Purkinje cell (primary cell): Measurements from ENCODE around the gene PIGW. TPM values are rescaled to one million over a fixed set of nuclear protein-coding genes. Genes with fewer than 3 reads are reported as not detected.

Source experiments
- polyA plus RNA-seq: library from polyadenylated mRNA; unstranded; fragments of >200 nt; fragmentation: Nextera tagmentation; gene quantifications from 2 replicates; pipeline ENCODE4 v1.2.1, GENCODE V29; 2014

The PIGW gene, protein sequence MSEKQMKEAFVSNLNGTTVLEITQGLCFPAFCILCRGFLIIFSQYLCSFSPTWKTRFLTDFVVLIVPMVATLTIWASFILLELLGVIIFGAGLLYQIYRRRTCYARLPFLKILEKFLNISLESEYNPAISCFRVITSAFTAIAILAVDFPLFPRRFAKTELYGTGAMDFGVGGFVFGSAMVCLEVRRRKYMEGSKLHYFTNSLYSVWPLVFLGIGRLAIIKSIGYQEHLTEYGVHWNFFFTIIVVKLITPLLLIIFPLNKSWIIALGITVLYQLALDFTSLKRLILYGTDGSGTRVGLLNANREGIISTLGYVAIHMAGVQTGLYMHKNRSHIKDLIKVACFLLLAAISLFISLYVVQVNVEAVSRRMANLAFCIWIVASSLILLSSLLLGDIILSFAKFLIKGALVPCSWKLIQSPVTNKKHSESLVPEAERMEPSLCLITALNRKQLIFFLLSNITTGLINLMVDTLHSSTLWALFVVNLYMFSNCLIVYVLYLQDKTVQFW
- polyA plus RNA-seq = 2.1 and 3.3 TPM in 2 replicates

DNA sequence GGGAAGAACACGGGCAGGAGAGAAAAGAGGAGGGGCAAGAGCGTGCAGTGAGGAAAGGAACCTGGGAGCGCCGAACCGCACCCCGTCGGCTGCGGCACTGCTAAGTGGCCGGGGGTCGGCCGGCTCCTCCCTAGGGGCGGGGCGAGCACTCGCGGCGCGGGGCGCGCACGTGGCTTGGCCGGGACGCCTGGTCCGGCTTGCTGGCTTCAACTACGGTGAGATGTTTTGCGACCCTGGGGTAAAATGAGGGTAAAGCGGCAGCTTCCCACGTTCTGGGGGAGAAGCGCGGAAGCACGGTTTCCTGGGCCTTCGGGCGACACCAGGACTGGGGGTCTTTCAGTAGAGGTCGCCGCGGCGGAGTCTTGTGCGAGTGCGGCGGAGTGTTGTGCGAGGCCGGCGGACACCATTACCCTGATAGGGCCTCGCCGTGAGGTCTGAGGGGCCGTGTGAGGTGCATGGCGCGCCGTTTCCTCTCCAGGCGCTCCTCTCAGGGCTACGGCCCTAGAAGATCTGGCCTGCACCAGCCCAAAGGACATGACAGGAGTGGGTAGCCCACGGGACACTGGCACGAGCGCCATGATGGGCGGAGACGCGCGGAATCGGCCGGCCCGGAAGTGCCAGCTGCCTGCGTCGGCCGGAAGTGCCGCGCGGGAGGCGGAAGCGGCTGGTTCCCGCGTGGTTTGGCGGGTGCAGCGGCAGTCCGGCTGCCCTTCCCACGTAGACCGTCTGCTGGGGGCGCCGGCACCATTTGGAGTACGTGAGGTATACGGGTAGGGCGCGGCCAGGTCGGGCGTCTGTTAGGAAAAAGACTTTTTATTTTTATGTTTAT, at the start of gene PIGW, which contains the start of gene MYO19:
Gene PIGW, plus strand, starts transcription at position 148 of the 829 bp plus-strand sequence. CDS start 2,115 bp downstream, outside the sequence.
Gene MYO19, minus strand, starts transcription at position 29 of the 829 bp plus-strand sequence. CDS start 2,330 bp downstream, outside the sequence.

DNA sequence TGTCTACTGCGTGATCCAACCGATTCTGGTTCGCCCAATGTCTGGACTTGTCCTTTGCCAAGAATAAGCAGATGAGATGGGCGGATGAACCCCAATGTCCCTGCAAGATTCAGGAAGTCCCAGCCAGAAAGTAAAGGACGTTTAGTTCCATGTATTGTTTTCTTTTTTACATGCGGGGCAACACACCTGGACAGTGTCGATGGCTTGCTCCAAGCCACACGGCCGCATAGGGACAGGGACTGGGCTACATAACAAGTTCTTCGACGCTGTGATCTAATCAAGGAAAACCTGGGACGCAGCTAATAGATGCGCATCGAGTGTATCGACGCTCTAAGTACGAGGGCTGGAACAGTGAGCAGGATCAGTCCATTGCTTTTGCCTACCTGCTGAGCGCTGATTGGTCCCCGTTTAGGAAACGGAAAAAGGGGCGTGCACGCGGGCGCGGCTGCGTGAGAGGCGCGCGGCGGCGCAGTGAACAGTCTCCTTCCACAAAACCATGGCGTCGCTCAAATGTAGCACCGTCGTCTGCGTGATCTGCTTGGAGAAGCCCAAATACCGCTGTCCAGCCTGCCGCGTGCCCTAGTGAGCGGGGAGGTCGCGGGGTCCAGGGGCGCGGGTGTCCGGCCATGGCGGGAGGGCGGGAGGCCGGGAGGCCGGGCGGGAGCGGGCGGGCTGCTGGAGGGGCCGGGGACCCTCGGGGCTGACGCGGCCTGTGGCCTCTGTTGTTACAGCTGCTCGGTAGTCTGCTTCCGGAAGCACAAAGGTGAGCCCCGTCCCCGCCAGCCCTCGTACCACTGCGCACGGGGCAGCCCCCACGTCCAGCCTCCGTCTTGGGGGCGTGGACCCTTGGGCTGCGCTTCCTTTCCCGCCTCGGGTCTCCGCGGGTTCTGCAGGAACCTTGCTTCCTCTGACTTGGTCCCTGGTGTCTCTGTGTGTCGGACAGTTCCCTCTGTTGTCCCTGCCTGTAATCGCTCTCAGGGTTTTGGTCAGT, 48.3 kb upstream of the PIGW start, which contains the start of gene ZNHIT3:
Gene ZNHIT3, plus strand, starts transcription at position 478 of the 991 bp plus-strand sequence. Its CDS starts 19 bp downstream, at position 497.

DNA sequence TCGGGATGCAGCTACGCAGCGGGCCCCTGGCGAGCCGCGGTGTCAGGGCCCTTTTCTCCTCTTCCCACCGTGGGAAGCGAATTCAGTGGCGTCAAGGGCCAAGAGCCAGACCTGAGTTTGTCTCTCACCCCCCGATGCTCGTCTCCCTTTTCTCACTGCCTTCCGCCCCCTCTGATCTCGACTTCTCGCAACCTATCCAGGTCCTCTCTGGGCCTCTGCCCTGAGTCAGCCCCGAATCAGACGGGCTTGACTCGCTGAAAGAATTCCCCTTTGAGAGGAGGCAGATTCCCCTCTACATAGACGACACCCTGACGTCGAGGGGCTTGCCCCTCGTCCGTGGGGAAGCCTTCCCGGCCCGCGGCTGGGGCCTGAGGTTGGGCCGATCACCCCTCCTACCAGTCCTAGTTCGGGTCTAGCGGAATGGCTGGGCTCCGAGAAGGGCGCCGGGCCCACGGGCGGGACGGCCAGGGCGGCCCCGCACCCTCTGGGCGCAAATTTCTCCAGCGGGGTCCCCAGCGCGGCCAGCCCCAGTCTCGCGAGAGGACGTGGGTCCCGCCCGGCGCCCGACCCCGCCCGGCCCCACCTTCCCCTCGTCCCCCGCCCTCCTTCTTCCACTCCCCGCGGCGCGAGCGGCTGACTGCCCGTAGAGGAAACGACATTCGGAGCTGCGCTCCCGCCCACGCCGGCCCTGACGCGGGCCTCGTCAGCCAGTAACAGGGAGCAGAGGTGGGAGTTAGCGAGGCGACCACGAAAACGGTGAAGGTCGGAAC, 9.7 kb downstream of the PIGW start, which contains the start of gene GGNBP2:
Gene GGNBP2, plus strand, starts transcription at position 613 of the 770 bp plus-strand sequence. CDS start 806 bp downstream, outside the sequence.

Other genes with a start within 250 kb of the PIGW start
- gene TBC1D3G, start 211.1 kb upstream of the PIGW start, polyA plus RNA-seq = 0.18 TPM in 1 of 2 replicates, not detected in the other
- gene TBC1D3H, start 146.6 kb upstream of the PIGW start, polyA plus RNA-seq = 0.18 TPM in 1 of 2 replicates, not detected in the other
- 211 and 219 TPM in 2 replicates for gene ZNHIT3, start 48.3 kb upstream of the PIGW start, polyA plus RNA-seq
- 6.0 and 6.4 TPM in 2 replicates for gene MYO19, start 119 bp upstream of the PIGW start, polyA plus RNA-seq
- 38.2 and 58.1 TPM in 2 replicates for gene GGNBP2, start 9.9 kb downstream of the PIGW start, polyA plus RNA-seq
- gene DHRS11, start 56.9 kb downstream of the PIGW start, polyA plus RNA-seq = 11.8 and 17.5 TPM in 2 replicates
- gene MRM1, start 66.6 kb downstream of the PIGW start, polyA plus RNA-seq = 1.7 TPM in 1 of 2 replicates, not detected in the other